ENCODE results near the gene TSPYL1. TPM values are rescaled to one million over a fixed set of nuclear protein-coding genes. Genes with fewer than 3 reads are reported as not detected.
A peak's percentile ranks its signal among the peaks of the same experiment; 100 is the strongest.

TSPYL1 gene
- total RNA-seq, 1 donor: 114 TPM

GRCh38 chr6:116244284-116244683 lies 35.4 kb downstream of the TSPYL1 start:
- DNase-seq (ENCODE audit: low read depth): no peak
- no peak for TF ChIP-seq CTCF (IDR thresholded peaks at IDR 0.05; ENCODE audit: insufficient read depth, low read depth, low read length)

GRCh38 chr6:116239856-116240255 lies 39.9 kb downstream of the TSPYL1 start:
- no peak for DNase-seq (ENCODE audit: low read depth)
- TF ChIP-seq CTCF (IDR thresholded peaks at IDR 0.05; ENCODE audit: insufficient read depth, low read depth, low read length): no peak
- no peak overlapping the region for H3K4me3 ChIP-seq (ENCODE audit: low read depth, low read length)

More at GRCh38 chr6:116244284-116244683, 35.4 kb downstream of the TSPYL1 start:
- H3K4me3 ChIP-seq (ENCODE audit: low read depth, low read length): no peak overlapping the region

- TF ChIP-seq CTCF (IDR thresholded peaks at IDR 0.05; ENCODE audit: insufficient read depth, low read depth, low read length): no peak
- no peak overlapping the region for H3K4me3 ChIP-seq (ENCODE audit: low read depth, low read length)
- DNase-seq (ENCODE audit: low read depth): no peak
Observed at GRCh38 chr6:116239256-116239655, 40.5 kb downstream of the TSPYL1 start.

- TF ChIP-seq CTCF (IDR thresholded peaks at IDR 0.05; ENCODE audit: insufficient read depth, low read depth, low read length): no peak
- H3K4me3 ChIP-seq (ENCODE audit: low read depth, low read length): no peak overlapping the region
- DNase-seq (ENCODE audit: low read depth): no peak
Observed at GRCh38 chr6:116238083-116238482, 41.6 kb downstream of the TSPYL1 start.

GRCh38 chr6:116234689-116235088 lies 45.0 kb downstream of the TSPYL1 start:
- no peak for DNase-seq (ENCODE audit: low read depth)
- H3K4me3 ChIP-seq (ENCODE audit: low read depth, low read length): no peak overlapping the region
- TF ChIP-seq CTCF (IDR thresholded peaks at IDR 0.05; ENCODE audit: insufficient read depth, low read depth, low read length): no peak

GRCh38 chr6:116229287-116229913 lies 50.3 kb downstream of the TSPYL1 start:
- DNase-seq (ENCODE audit: low read depth): peak; percentile 87
- TF ChIP-seq CTCF (IDR thresholded peaks at IDR 0.05; ENCODE audit: insufficient read depth, low read depth, low read length): no peak
- peak overlapping the region; percentile 41 for H3K4me3 ChIP-seq (ENCODE audit: low read depth, low read length)

Other genes starting within 250 kb of the TSPYL1 start
- gene FRK, start 219.0 kb downstream of the TSPYL1 start, total RNA-seq: 0.32 and 0.43 TPM in 2 replicates
- gene NT5DC1, start 179.1 kb downstream of the TSPYL1 start, total RNA-seq: 5.2 and 7.8 TPM in 2 replicates
- gene COL10A1, start 153.8 kb downstream of the TSPYL1 start, total RNA-seq: 4.3 and 10.6 TPM in 2 replicates
- gene TSPYL4, start 25.9 kb downstream of the TSPYL1 start, total RNA-seq: 16.4 and 18.0 TPM in 2 replicates
- 93.3 and 111 TPM in 2 replicates for gene DSE, start 91.0 kb upstream of the TSPYL1 start, total RNA-seq
- gene CALHM6, start 181.4 kb upstream of the TSPYL1 start, total RNA-seq: 0.32 TPM in 1 of 2 replicates, not detected in the other
- 4.7 and 7.7 TPM in 2 replicates for gene CALHM5, start 231.7 kb upstream of the TSPYL1 start, total RNA-seq